Upper lobe of left lung (tissue), 6 donors: ENCODE data around the gene SYNRG. TPM values are rescaled to one million over a fixed set of nuclear protein-coding genes. Genes with fewer than 3 reads are reported as not detected.
A peak's percentile ranks its signal among the peaks of the same experiment; 100 is the strongest.

ENCODE experiments used
- ATAC-seq, 2 donors: fragments of 200-7000 bp; cut with Tn5 transposase; one replicate each; pipeline ENCODE4 v1.9.1; 2022; ENCODE audit warnings: mild to moderate bottlenecking in 2 of 2, moderate library complexity in 2 of 2; ENCODE audit not compliant: low FRiP score in 2 of 2
- DNase-seq, 2 donors: peaks; one replicate each; pipeline ENCODE4 v3.0.0-alpha.2; 2019 to 2020
- H3K27ac ChIP-seq, 4 donors: fragments of 200-600 bp; sonication (generic); one replicate each; pipeline ENCODE4 v1.5.1; 2016 to 2019
- H3K27me3 ChIP-seq, 4 donors: fragments of 200-600 bp; sonication (generic); one replicate each; pipeline ENCODE4 v1.5.1; 2017 to 2019
- H3K36me3 ChIP-seq, 4 donors: fragments of 200-600 bp; sonication (generic); one replicate each; pipeline ENCODE4 v1.5.1; 2016 to 2019
- H3K4me1 ChIP-seq, 4 donors: fragments of 200-600 bp; sonication (generic); one replicate each; pipeline ENCODE4 v1.5.1; 2018 to 2019
- H3K4me3 ChIP-seq, 4 donors: fragments of 200-600 bp; sonication (generic); one replicate each; pipeline ENCODE4 v1.5.1; 2017 to 2019; ENCODE audit warnings: mild to moderate bottlenecking in 2 of 4, moderate library complexity in 1 of 4
- H3K9me3 ChIP-seq, 4 donors: fragments of 200-600 bp; sonication (generic); one replicate each; pipeline ENCODE4 v1.5.1; 2018 to 2019
- CTCF ChIP-seq, 6 experiments: fragments of 450-650 bp in 4 of 6; fragments of 200-600 bp in 2 of 6; sonication (generic) in 2 of 6; IDR thresholded peaks; one replicate each; pipeline ENCODE4 v1.5.1; 2016 to 2019; ENCODE audit warnings: antibody characterized with exemption in 6 of 6
- EP300 ChIP-seq, 4 donors: sonication (generic); formaldehyde crosslinking; IDR thresholded peaks; one replicate each; pipeline ENCODE4 v1.5.1; 2017; ENCODE audit warnings: antibody characterized with exemption in 4 of 4, control low read depth in 2 of 4
- POLR2A ChIP-seq, 4 donors: fragments of 450-650 bp; IDR thresholded peaks; one replicate each; pipeline ENCODE4 v1.5.1; 2016 to 2017; ENCODE audit warnings: antibody characterized with exemption in 4 of 4, mild to moderate bottlenecking in 2 of 4
- POLR2AphosphoS5 ChIP-seq, 2 donors: sonication (generic); formaldehyde crosslinking; IDR thresholded peaks; one replicate each; pipeline ENCODE4 v1.5.1; 2017; ENCODE audit warnings: antibody characterized with exemption in 2 of 2
- WGBS, 2 donors: methylation state at CpG; one replicate each; pipeline ENCODE4 v1.1.5; 2017 to 2018; 5-methylcytosine and 5-hydroxymethylcytosine counted together
- total RNA-seq, 6 donors: library from RNA; depleted of rRNA in 4 of 6; stranded (reverse); fragments of >200 nt in 4 of 6; gene quantifications; one replicate each; pipeline versions ENCODE4 v1.1.0 to v1.2.1, GENCODE V29; 2016 to 2021
- donor health status: DM: no; HTN: no; CAD: no; lungs with moderate emphysema.
- donor health status: DM: no; HTN: yes; CAD: no; lungs with severe emphysema.

The SYNRG gene
- total RNA-seq, 6 donors from 2014 or later: 25.2 to 58.7 (median 43.8) TPM

GRCh38 chr17:37535906-37536305, 73.3 kb downstream of the SYNRG start:
- Histone ChIP-seq H3K27ac (no peak overlapping the region), H3K9me3 (no peaks in the 10 kb centered on the region), H3K27me3 (no peaks in the 10 kb centered on the region), H3K4me3 (no peak overlapping the region), H3K36me3 (peaks cover 34 to 91% (median 74%) of the 10 kb centered on the region in 4 donors), H3K4me1 (no peaks in the 10 kb centered on the region)
- WGBS, 2 donors: 95 to 97% methylated on average over 5 of the region's 5 CpGs
- TF ChIP-seq POLR2AphosphoS5 (IDR thresholded peaks at IDR 0.05) (no peak), POLR2A (IDR thresholded peaks at IDR 0.05) (no peak), EP300 (IDR thresholded peaks at IDR 0.05) (no peak), CTCF (IDR thresholded peaks at IDR 0.05) (no peak)
- DNase-seq: no peak
- no peak for ATAC-seq

GRCh38 chr17:37532756-37533155, 76.5 kb downstream of the SYNRG start:
- Histone ChIP-seq H3K36me3 (peaks cover 33 to 91% (median 64%) of the 10 kb centered on the region in 4 donors), H3K9me3 (no peaks in the 10 kb centered on the region), H3K27me3 (no peaks in the 10 kb centered on the region), H3K4me3 (no peak overlapping the region), H3K27ac (no peak overlapping the region), H3K4me1 (no peaks in the 10 kb centered on the region)
- no peak for ATAC-seq
- DNase-seq: no peak
- no peak for TF ChIP-seq CTCF (IDR thresholded peaks at IDR 0.05)
- no peak for TF ChIP-seq POLR2A (IDR thresholded peaks at IDR 0.05)
- no peak for TF ChIP-seq POLR2AphosphoS5 (IDR thresholded peaks at IDR 0.05)
- no peak for TF ChIP-seq EP300 (IDR thresholded peaks at IDR 0.05)
- 89 to 93% methylated on average over 3 of the region's 3 CpGs for WGBS, 2 donors

DNA sequence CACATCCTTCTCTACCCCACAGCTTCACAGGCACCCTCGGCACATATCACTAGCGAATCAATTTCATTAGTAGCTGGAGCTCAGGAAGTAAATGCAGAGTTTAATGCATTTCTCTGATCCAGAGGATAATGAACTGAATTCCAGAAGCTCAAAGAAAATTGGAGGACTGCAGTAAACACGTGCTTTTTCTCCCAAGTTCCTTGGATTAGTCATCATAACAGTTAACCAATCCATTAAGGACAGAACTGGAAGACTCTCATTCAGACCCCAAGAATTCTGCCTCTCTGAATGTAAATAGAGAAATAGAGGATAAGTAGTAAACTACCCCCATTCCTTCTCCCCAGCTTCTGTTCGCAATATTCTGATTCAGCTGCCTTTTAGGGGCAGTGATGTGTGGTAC, 78.8 kb downstream of the SYNRG start:
- Histone ChIP-seq H3K36me3 (peaks cover 21 to 91% (median 44%) of the 10 kb centered on the region in 4 donors), H3K27ac (no peak overlapping the region), H3K4me3 (no peak overlapping the region), H3K27me3 (no peaks in the 10 kb centered on the region), H3K9me3 (no peaks in the 10 kb centered on the region), H3K4me1 (no peaks in the 10 kb centered on the region)
- WGBS, 2 donors: 93 to 95% methylated on average over 4 of the region's 4 CpGs
- DNase-seq (no peak), ATAC-seq (no peak)
- TF ChIP-seq CTCF (IDR thresholded peaks at IDR 0.05): no peak
- no peak for TF ChIP-seq POLR2A (IDR thresholded peaks at IDR 0.05)
- TF ChIP-seq EP300 (IDR thresholded peaks at IDR 0.05): no peak
- no peak for TF ChIP-seq POLR2AphosphoS5 (IDR thresholded peaks at IDR 0.05)

GRCh38 chr17:37527249-37527851, 81.9 kb downstream of the SYNRG start:
- DNase-seq: no peak
- no peaks in the 10 kb centered on the region for H3K27me3 ChIP-seq
- 72 to 77% methylated on average over 5 of the region's 5 CpGs for WGBS, 2 donors
- TF ChIP-seq POLR2AphosphoS5 (IDR thresholded peaks at IDR 0.05) (no peak), CTCF (IDR thresholded peaks at IDR 0.05) (peak in 4 of 6 experiments; percentile 38 to 55 (median 43)), POLR2A (IDR thresholded peaks at IDR 0.05) (no peak), EP300 (IDR thresholded peaks at IDR 0.05) (no peak)
- H3K4me1 ChIP-seq: no peaks in the 10 kb centered on the region
- ATAC-seq: peak in 1 of 2 donors; percentile 16
- no peak overlapping the region for H3K27ac ChIP-seq
- no peaks in the 10 kb centered on the region for H3K9me3 ChIP-seq
- peaks cover 16 to 84% (median 42%) of the 10 kb centered on the region in 4 donors for H3K36me3 ChIP-seq
- H3K4me3 ChIP-seq: no peak overlapping the region

- Histone ChIP-seq H3K4me3 (no peak overlapping the region), H3K36me3 (peaks cover 12 to 82% (median 35%) of the 10 kb centered on the region in 4 donors), H3K27ac (no peak overlapping the region), H3K9me3 (no peaks in the 10 kb centered on the region), H3K4me1 (no peaks in the 10 kb centered on the region), H3K27me3 (no peaks in the 10 kb centered on the region)
- ATAC-seq (no peak), DNase-seq (no peak)
- TF ChIP-seq POLR2A (IDR thresholded peaks at IDR 0.05) (no peak), EP300 (IDR thresholded peaks at IDR 0.05) (no peak), CTCF (IDR thresholded peaks at IDR 0.05) (no peak), POLR2AphosphoS5 (IDR thresholded peaks at IDR 0.05) (no peak)
- WGBS, 2 donors: 70 to 83% methylated on average over 8 of the region's 8 CpGs
These were observed 85.5 kb downstream of the SYNRG start for GRCh38 chr17:37523715-37524219.
